Eye (tissue), 1 donor: ENCODE measurements around the gene GAREM1.
"Not testable (repeated sequence)": the region's sequence is repeated elsewhere in the genome, so short reads cannot be mapped to it uniquely, and the experiment has no call there.

Source experiments
- DNase-seq: peaks from one replicate; pipeline ENCODE4 v3.0.0-alpha.2; 2015

The GAREM1 gene

DNA sequence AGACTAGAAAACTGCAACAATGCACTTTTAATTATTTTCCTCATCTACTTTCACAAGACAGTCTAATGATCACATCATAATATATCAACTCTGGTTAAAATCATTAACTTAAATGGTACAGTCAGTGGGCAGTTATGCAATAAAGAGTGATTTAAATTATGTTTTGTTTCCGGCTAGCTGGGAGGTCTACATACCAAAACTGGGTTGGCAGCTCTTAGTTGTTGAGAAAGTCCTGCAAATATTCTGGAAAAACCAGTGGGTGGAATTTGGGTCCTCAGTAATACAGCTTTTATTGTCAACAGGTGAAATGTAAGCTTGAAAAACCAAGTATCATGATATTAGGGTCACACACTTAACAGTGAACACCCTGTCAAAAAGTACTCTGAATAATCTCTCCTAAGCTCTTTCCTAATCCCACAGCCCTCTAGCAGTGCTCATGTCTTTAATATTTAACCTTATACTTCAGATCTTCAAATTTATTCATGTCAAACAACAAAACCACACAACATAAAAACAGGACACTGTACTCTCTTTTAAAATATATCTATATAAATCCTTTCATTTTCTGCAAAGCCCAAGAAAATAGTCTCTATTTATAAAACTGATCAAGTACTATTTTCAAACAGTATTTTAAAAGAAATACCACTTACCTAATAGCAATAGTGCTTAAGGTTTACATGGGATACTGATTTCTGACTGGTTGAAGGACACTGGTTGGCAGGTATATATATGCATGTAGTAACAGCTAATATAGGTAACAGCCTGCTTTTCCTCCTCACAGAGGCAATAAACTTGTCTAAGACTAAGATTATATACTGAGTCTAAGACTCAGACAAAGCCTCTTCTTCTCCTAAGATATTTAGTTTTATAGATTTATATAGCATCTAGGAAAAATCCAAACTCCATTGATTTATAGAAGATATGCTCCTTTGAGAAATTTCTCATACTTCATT, 103.8 kb downstream of the GAREM1 start:
- no peak for DNase-seq

DNA sequence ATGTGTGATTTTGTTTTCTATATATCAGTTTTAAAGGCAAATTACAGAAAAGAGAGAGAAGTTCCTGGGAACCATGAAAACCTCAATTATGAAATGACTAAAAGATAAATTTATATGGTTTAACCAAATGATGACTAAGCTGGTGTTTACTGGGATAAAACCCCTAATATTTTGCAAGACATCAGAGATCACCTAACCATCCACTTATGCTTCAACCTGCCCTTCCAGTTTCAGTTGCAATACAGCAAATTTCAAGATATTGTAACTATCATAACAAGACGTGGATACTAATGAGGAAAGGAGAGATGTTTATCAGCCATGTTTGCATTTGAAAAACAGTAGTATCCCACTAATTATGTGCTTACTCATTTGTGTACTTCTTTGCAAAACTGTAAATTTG, 108.2 kb downstream of the GAREM1 start:
- DNase-seq = no peak

DNA sequence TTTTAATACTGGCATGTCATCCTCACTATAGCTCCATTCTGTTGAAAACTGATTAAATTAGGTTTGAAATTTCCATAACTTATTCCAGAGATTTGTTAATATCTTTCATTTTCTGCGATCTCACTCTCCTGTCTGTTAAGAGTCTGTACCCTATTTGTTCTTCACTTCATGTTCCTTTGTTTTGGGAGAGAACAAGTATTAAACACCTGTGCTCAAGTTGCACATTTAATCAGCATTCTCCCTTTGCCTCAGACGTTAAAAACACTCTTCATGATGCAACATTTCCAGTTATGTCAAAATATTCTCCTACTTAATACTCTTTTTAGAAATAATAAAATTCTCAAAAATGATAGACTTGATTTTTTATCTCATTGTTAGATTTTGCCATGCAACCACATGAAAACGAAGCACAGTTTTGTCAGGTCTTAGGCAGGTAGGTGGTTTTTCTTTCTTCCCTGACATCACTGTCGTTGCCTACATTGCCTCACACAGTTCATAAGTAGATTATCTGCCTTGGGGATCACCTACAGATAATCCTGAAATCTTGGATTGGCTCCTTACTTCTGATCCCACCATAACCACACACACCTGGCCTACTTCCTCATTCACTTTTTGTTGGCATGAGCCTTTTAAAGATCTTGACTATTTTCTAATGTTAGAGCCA, 109.9 kb downstream of the GAREM1 start:
- DNase-seq = no peak

DNA sequence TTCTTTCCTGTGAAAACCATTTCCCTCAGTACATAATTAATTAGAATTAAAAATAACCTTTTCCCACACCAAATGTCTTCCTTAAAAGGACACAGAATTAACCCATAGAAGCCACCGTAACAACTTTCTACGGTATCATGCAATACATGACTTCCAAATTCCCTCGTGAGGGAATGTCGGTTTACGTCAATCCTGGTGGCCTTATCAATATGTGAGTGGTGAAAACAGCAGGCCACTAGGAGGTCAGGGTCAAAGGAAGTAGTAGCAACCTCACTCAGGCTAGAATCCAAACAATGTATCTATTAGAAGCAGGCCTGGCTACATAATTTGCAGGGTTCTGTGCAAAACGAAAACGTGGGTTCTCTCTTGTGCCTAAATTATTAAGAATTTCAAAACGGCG, 112.2 kb downstream of the GAREM1 start:
- no peak for DNase-seq

DNA sequence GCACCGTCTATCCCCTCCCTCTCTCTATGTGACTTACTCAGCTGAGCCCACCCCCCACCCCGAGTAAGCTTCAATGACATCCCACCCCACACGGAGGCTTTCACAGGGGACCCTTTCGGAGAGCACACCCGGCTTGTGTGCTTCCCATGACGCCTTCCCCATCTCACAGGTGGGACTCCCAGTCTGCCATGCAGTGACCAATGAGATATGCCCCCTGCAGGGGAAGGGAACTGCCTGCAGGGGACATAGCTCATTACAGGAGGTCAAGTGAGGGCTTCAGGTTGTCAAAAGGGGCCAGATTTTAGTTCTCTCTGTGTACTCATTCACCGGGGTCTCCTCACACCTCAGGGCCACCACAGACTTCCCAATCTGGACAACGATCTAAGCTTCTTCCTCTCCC, 112.6 kb downstream of the GAREM1 start:
- no peak for DNase-seq

DNA sequence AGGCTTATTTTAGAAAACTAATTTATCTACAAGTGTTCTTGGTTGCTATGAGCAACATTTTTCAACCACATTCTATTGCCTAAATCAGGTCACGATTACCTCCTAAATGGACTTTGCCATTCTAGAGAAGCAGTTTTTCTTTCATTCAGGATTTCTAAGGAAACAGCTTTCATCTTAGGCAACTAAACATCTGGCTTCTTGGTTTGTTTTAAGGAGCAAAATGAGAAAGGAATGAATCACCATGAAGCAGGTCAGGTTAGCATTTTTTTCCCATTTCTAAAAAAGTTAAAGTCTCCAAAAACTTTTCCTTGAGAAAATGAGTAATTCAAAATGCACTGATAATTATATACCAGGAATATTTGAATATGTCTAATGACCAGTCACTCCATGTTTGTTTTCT, 114.8 kb downstream of the GAREM1 start:
- DNase-seq = no peak

DNA sequence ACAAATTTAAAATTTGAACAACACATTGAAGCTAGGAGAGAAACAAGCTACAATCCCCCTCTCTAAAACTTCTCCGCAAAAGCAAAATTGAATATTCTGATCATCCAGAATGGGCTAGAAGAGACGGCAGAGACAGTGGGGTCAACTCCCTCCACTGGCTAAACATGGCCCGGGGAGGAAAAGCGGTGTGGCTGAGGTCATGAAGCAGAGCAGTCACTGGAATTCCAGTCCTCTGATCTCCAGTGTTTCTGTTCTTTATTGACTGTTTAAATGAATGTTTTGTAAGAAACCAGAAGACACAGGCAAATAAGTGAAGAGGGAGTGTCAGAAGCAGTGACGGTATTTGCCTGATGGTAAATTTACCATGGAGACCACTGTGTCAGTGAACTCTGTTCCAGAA, 116.2 kb downstream of the GAREM1 start:
- DNase-seq = no peak

DNA sequence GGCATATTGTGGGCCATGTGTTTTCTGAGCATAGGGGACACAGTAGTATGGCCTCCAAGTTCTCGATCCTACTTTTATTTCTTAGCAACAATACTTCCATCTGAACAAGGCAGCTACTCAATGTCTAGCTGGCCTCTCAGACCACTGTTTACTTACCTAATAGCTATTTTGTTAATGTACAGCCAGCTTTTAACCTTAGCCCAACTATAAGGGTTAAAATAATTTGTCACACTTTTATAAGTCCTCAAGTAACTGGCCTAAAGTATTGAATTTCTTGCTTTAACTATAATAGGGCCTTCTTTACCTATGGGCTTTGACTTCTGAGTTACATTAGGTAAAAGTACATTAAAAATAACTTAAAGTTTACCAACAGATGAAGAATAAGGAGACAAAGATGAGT, 117.4 kb downstream of the GAREM1 start:
- no peak for DNase-seq

DNA sequence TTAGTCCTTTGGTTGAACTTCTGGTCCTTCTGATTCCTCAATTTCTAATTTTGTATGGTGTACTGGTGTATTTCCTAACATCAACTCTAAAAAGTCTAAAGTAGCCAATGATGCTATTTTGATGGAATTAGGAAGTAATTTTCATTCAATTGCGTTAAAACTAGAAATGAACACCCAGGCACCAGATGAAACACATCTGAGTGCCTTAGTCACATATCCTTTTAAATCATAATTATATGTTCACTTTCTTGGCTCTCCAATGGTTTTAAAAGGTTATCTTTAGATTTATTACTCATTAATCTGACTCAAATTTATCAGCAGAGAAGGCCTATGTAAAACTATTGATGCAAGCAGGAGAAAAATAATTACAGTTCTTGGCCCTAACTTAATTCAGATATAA, 119.7 kb downstream of the GAREM1 start:
- no peak for DNase-seq

DNA sequence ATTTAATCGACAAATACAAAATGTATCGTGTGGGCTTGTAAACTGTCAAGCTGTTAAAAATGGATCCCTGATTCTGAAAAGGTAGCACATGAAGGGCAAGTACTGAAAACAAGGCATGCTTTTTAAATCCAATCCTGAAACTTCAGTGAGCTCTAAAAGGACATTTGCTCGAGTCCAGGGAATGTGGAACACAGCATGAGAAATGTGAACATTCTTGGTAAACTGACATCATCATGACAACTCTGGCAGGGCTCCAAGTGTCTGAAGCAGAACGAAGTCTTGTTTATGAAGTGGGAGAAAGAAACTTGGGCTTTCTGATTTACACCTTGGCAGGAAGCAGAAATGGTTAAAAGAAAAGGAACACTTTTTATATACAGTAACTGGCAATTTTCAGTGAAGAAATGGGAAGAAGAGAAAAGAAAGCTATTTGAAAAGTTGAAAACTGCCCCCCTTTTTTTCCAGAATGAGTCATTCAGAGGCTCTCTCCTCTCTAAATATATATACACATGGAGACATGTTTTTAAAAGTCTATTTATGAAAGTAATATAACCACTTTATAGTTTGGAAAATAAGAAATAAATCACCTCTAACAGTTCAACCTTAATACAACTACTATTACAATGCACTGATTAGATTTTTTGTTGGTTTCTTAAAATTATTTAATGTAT, 120.8 kb downstream of the GAREM1 start:
- peak; percentile 92 for DNase-seq

DNA sequence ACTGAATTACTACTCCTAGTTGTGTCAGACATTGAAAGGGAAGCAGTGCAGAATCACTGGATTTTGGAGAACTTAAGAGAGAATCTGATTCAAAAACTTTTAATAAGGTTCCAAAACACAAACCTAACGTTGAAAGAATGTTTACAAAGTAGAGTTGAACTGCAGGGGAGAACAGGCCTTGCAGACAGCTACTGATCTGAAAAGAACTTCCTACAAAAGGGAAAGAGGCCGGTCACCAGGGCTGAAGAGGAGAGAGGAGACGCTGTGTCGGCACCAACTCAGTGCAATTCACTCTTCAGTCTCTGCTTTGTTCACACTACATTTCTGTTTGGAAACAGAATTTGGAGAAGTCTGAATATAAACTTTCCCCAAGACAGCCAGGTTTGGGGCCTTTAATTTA, 124.0 kb downstream of the GAREM1 start:
- peak; percentile 52 for DNase-seq

DNA sequence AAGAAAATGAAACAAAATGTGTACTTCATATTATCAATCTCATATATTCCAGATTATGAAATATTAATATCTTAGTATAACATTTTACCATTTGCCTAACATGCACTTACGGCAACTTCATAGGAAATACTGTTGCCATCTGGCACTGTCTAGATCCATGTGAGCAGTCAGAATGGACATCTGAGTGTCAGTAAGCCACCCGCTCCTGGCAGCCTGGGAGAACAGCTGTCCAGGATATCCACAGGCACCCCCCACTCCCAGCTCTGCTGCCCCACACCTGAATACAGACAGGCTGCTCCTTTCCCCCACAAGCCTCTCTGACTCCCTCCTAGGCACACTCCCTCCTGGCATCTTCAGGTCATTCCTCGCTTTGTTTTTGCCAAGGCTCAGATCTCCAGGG, 127.0 kb downstream of the GAREM1 start:
- no peak for DNase-seq

DNA sequence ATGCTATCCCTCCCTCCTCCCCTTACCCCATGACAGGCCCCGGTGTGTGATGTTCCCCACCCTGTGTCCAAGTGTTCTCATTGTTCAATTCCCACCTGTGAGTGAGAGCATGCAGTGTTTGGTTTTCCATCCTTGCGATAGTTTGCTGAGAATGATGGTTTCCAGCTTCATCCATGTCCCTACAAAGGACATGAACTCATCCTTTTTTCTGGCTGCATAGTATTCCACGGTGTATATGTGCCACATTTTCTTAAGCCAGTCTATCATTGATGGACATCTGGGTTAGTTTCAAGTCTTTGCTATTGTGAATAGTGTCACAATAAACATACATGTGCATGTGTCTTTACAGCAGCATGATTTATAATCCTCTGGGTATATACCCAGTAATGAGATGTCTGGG, 129.6 kb downstream of the GAREM1 start:
- DNase-seq = not testable (repeated sequence)

DNA sequence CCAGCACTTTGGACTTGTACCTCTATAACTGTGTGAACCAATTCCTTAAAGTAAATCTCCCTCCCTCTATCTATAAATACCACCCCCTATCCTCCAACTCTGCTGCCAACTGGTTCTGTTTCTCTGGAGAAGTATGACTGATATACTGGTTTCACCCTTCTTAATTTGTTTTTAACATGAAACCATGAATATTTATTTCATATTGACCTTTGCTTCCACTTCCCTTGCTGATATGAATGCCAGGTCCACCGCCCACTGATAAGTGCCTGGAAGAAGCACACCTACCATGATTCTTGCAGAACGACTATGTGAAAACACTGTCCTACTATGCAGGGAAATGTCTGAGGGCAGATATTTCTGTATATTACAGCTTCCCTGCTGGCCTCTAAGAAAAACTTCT, 131.6 kb downstream of the GAREM1 start:
- DNase-seq = no peak

DNA sequence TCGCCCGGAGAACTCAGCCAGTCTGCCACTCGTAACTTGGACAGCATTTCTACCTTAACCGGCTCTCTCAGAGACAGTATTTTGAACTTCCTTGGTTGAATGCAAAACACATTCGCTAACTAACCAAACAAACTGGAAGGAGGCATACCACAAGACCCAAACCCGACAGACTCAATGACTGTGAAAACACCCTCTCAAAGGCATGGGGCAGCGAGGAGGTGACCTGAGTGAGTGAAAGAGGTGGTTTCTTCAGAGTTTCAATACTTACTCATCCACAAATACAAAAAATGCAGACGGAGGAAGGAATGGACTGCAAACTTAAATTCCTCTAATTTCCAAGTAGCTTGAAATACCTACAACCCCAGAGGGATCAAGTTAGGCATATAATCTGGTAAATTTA, 132.9 kb downstream of the GAREM1 start:
- no peak for DNase-seq

DNA sequence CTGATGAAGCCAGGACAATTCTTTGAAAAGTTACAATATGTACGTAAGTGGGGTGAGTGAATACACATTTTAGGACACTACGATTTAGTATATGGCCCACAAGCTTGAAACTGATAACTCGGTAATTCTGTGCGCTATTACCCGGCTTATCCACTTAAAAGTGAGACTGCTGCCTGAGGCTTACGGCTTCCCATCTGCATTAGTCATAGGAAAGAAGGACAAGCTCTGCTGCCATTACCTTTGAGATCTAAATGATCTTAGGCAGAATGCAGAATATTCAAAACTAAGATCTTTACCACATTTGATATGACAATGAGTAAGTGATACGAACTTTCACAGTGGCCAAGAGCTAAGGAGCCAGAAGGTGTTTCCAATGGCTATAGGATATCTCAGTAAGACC, 133.3 kb downstream of the GAREM1 start:
- no peak for DNase-seq

DNA sequence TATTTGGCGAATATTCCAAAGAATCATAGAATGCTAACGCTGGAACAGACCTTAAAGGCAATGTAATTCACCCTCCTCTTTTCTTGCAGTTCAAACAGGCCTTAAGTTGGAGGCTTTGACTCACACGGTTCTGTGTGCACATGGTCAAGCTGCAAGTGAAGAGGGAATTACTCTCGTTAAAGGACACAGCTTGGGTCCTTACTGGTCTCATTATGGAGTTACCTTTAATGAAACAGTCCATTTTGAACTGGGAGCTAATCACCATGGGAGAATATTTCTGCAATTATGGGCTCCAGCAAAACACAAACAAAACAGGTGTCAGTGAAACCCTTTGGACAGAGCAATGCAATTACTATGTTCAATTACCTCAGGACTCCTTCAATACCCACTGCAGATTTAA, 135.5 kb downstream of the GAREM1 start:
- DNase-seq = peak; percentile 14

DNA sequence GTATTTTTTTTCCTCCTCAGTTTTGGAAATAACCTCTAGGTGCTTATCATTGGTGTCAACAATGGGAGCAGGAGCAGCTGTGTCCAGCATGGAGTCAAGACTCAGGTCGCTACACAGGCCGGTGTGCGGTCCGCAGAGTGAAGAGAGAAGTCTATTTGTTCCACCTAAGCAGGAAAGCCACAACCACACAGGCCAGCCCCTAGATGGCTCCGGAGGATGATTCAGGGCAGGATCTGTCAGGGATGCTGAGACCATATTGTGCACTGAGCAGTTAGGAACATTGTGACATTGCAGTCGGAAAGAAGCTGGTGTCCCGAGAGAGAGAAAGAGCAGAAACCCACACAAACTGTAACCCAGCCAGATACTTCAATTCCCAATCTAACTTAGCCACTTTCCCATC, 136.9 kb downstream of the GAREM1 start:
- DNase-seq = no peak

DNA sequence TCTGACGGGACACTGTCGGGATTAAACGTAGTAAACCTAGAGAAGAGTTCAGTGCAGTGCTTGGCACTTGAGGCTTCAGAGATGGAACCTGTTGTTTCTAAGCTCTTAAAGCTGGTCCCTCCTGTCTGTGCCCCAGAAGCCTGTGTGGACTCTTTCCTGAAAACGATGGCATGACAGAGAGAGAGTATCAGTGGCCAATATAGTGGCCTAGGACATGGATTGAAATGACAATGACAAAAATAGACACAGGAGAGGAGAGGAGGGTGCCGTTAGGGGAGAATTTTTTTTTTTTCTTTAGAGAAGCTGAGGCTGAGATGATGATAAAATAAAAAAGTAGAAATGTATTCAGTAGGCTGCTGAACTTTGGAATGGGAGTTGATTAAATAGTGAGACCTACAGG, 138.0 kb downstream of the GAREM1 start:
- no peak for DNase-seq

DNA sequence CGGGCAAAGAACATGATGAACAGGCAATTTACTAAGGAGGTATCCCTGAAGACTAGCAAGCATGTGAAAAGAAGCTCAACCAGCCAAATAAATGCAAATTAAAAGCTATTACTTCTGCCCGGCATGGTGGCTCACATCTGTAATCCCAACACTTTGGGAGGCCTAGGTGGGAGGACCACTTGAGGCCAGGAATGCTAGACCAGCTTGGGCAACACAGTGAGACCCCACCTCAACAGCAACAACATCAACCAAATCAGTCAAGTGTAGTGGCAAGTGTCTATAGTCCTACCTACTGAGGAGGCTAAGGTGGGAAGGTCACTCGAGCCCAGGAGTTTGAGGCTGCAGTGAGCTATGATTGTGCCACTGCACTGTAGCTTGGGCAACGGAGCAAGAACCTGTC, 141.7 kb downstream of the GAREM1 start:
- DNase-seq = no peak

DNA sequence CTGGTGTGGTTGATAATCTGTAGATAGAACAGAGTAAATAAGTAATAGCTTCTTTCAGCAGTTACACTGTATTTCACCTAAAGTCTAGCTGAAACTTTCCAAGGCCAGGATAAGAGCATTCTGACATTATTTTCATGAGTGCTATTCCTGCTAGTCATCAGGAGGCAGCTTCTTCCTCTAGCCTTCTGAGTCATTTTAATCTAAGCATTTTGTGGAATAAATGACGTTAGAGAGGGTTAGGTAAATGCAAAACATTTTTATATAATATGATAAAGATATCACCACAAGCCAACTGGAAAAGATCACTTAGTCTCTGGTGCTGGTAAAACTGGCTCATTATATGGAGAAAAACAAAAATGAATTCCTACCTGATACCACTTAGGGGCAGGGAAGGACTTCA, 142.3 kb downstream of the GAREM1 start:
- DNase-seq = no peak

DNA sequence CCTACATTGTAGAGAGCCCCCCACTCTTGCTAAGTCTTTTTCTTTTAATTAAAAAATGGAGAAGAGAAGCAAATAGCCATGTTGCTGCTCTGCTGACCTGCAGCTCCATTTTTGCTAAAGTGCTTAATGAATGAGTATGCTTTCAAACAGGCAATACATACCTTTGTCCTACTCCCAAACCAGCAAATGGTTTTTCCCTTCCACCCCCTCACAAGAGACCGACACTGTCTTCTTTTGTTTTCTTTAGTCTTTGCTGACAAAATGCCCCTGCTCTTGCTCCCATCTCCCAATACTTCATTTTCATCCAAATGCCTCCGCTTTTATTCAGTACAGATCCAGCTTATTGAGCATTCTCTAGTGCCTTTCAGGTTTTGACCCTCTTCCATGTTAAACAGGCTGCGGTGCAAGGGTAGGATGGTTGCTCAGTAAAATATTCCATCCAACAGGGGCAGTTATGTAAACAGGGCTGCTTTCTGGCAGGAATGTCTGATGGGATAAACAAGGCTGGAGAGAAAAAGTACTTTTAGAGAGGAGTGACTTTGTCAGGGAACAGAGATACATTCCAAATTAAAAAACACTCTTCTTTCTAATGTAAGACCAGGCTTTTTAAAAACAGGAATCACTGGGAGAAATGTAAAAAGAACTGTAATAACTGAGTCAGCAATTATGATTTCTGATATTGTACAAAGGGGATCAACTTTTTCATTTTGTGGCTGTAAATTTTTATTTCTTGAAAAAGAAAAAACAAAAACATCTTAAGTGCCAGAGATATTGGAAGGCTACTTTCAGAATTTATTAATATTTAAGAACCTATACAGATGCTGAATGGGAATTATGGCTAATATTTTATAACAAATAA, 144.0 kb downstream of the GAREM1 start:
- DNase-seq = no peak

DNA sequence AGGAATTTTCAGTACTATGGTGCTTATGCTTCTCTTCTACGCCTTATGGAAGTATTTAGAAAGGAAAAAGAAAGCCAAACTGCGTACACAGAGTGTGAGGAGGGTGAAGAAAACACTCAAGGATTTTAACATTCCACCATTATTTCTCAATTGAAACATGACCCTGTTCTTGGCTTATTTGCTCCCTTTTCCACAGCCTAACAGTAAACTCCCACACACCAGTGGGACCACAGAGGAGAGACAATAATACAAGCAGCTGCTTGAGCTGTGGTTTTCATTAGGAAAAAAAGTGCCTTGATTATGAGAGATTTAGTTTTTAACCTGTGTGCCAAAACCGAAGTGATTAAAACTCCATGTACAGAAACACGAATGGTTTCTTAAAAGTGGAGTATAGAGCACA, 146.5 kb downstream of the GAREM1 start:
- DNase-seq = peak; percentile 35
